ENCODE measurements around the gene HMBS.

DNA sequence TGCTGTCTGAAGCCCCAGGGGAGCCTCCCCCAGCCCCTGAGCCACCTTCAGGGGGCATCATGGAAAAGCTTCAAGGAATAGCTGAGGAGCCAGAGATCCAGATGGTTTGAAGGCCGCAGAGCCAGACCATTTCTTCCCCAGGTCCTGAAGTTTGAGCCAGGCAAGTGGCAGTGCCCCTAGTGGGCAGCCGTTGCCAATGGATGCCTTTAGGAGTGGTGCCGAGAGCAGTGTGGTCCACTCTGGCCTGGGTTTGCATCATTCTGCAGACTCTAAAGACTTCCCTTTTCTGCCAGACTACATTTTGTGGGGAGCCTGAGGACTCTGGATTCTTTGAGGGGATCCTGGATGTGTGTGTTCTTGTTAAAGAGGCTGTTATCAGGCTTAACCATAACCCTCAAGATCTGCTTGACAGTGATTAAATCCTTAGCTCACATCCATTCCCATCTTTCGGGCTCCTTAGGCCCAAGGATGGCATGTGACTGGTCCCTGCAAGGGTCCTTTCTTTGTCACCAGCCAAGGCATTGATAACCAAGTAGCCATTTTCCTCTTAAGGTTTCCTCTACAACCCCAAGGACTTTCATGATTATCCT is 49.8 kb downstream of the HMBS start:
- TF ChIP-seq POLR2AphosphoS5 (IDR thresholded peaks at IDR 0.05; ENCODE audit: borderline replicate concordance, low read depth, low read length) = no peak
- no peak for TF ChIP-seq EZH2 (IDR thresholded peaks at IDR 0.05)
- TF ChIP-seq FOXP2 (optimal IDR thresholded peaks at IDR 0.05; ENCODE audit: control extremely low read depth, extremely low read length, insufficient read depth) = no peak
